GM12873 (cell line): ENCODE data around the gene RAB27A.

Source experiments
- CTCF ChIP-seq: IDR thresholded peaks from 2 replicates; pipeline ENCODE4 v1.5.1; 2012; ENCODE audit warnings: low read depth, mild to moderate bottlenecking, moderate library complexity, low read length, control low read depth; ENCODE audit not compliant: insufficient read depth; ENCODE audit errors: missing control alignments

Gene RAB27A

DNA sequence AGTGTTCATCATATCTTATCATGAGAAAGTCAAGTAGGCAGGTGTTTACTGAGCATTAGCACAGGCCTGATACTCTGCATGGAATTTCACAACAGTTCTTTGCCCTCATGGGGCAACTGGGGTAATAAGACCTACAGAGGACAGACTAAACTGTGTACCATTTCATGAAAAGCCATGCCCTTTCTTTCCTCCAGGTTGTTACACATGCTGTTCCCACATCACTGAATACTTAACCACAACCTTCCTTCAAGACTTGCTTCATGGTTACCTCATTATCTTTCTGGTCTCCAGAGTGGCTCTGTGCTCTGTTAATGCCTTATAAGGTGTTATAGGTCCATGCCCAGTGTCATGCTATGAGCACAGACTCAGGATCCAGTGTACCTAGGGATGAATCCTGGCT, 64.7 kb downstream of the RAB27A start:
- no peak for TF ChIP-seq CTCF

GRCh38 chr15:55222588-55222987, 67.0 kb downstream of the RAB27A start:
- TF ChIP-seq CTCF = no peak

DNA sequence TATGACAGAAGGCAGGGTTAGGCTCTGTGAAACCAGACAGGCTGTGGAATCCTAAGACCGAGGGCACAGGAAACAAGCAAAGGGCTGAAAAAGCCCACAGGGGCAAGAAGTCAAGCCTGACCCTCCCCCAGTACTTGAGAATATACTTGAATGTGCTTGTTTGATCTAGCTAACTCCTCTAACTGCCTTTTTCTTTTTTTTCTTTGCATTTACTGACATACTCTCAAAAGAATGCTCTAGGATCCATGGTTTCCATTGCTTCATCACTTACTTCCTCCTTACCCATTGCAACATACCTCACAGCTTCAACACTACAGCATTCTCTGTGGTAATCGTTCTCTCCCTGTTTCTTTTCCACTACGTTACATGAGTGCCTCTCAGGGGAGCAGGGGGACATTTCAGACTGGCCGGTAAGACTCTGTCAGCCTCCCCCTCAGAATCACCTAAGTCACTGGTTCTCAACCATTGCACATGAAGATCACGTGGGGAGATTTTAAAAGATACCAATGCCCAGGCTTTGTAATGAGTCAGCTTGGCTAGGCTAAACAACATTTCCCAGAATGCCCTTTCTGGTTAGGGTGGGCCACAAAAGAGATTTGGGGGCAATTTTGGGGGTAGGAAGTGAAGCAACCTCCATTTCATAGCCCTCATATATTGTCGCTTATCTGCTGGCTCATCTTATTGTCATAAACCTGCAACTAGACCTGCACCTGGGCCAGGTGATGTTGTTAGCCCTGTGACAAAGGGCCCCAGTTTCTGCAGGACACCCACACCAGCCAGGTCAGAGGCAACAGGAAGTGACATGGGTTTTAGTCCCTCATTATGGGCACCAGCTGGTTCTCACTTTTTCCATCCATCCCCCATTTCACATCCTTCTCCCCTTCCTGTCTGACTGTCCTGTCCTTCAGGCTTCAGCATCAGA, 68.3 kb downstream of the RAB27A start:
- TF ChIP-seq CTCF = no peak

- no peak for TF ChIP-seq CTCF
These were observed 69.0 kb downstream of the RAB27A start for GRCh38 chr15:55220606-55221005.

DNA sequence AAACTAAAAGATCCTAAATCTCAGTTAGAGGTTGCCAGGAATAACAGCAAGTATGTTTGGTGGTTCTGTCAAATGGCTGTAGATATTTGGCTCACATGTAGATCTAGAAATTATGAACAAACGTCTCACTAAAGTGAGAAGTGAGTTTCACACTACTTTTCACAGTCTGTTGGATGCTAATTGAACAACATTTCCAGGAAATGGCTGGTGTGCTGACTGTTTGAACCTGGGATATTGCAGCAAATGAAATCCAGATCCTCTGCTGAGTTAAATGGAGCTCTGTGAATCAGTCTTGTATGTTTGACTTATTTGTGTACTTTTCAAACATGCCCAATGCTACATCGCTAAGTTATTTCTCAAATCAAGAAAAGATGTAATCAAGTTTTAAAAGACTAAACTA, 71.6 kb downstream of the RAB27A start:
- no peak for TF ChIP-seq CTCF

DNA sequence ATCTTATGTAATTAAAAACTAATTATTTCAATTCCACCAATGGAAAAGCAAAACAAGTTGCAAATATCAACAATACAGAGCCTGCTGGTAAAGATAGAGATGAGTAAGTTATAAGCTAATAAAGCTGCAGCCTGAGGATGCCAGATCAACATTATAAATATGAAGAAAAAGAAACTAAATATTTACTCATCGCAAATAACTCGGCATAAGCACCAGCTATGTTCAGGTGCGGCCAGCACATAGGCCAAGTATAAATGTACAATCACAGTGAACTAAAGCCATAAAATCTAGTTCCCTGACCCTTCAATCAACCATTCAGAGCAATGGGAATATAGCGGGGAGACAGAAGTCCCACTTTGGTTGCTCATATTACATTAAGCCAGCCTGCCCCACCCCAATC, 85.1 kb downstream of the RAB27A start:
- TF ChIP-seq CTCF = no peak

- no peak for TF ChIP-seq CTCF
These were observed 87.4 kb downstream of the RAB27A start for GRCh38 chr15:55202206-55202605.
